ENCODE data around the gene PARD3B.

PARD3B gene

GRCh38 chr2:204586444-204587180 is 41.3 kb downstream of the PARD3B start:
- no peak overlapping the region for H3K4me3 ChIP-seq
- no peak for TF ChIP-seq CTCF (IDR thresholded peaks at IDR 0.05)
- no peak for DNase-seq (ENCODE audit: low spot score)

GRCh38 chr2:204590063-204590462 is 44.8 kb downstream of the PARD3B start:
- H3K4me3 ChIP-seq = no peak overlapping the region
- H3K27ac ChIP-seq = no peak overlapping the region
- DNase-seq (ENCODE audit: low spot score) = no peak
- no peak for TF ChIP-seq CTCF (IDR thresholded peaks at IDR 0.05)

More at GRCh38 chr2:204586444-204587180, 41.3 kb downstream of the PARD3B start:
- H3K27ac ChIP-seq = no peak overlapping the region

- no peak for DNase-seq (ENCODE audit: low spot score)
- Histone ChIP-seq H3K27ac (no peak overlapping the region), H3K4me3 (no peak overlapping the region)
- no peak for TF ChIP-seq CTCF (IDR thresholded peaks at IDR 0.05)
Measured at GRCh38 chr2:204591225-204591624, 46.0 kb downstream of the PARD3B start.

GRCh38 chr2:204604061-204604460 is 58.8 kb downstream of the PARD3B start:
- no peak for DNase-seq (ENCODE audit: low spot score)
- TF ChIP-seq CTCF (IDR thresholded peaks at IDR 0.05) = no peak
- Histone ChIP-seq H3K27ac (no peak overlapping the region), H3K4me3 (no peak overlapping the region)

- no peak for DNase-seq (ENCODE audit: low spot score)
- no peak for TF ChIP-seq CTCF (IDR thresholded peaks at IDR 0.05)
- H3K4me3 ChIP-seq = no peak overlapping the region
- peak overlapping the region in 1 of 2 donors; percentile 2 for H3K27ac ChIP-seq
Measured at GRCh38 chr2:204608237-204608939, 63.1 kb downstream of the PARD3B start.

GRCh38 chr2:204611017-204611631 is 65.8 kb downstream of the PARD3B start:
- no peak overlapping the region for H3K27ac ChIP-seq
- H3K4me3 ChIP-seq = no peak overlapping the region
- TF ChIP-seq CTCF (IDR thresholded peaks at IDR 0.05) = no peak
- no peak for DNase-seq (ENCODE audit: low spot score)
